ENCODE measurements around the gene SFT2D1.
"Not testable (repeated sequence)": the region's sequence is repeated elsewhere in the genome, so short reads cannot be mapped to it uniquely, and the experiment has no call there.

Gene SFT2D1

DNA sequence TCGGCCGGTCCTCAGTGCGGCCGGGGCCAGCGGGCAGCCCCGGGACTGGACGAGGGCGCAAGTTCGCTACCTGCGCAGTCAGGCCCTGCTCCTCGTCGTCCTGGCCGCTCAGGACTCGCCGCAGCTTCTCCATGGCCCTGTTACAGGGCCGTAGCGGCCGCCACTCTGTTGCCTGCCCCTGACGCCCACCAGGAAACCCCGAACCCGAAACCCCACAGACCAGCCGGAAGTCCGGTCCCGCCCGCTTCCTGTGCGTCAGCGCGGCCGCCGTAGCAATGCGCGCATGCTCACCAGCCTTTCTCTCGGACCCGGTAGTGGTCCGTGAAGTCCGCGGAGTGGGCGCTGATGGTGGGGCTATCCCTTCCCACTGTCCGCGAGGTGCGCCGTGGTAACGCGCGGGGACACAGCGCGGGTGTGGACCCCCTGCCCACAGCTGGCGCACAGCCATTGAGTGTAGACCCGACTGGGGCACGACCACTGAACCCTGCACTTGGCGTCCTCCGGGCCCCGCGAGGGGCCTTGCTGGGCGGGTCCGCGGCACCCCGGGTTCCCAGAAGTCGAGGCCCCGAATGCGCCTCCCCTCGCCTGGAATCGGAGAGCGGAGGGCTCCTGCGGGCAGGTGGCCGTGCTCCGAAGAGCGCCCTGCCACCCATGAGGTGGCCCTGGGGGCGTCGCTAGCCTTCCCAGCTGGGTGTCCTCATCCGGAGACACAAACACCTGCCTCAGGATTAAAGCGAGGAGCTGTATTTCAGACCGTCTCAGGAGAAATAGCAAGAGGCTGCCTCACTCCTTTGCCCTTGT, at the start of gene SFT2D1:
TSS of gene SFT2D1 (minus strand) at position 197 of the 801 bp plus-strand sequence. CDS start at position 133, 64 bp downstream.
- in situ Hi-C loops (cut with HindIII; ENCODE audit: low sequenced_read_pairs) = no loop called here

- in situ Hi-C loops (cut with HindIII; ENCODE audit: low sequenced_read_pairs) = no loop called here
Observed at GRCh38 chr6:166389119-166389518, 46.8 kb upstream of the SFT2D1 start.

DNA sequence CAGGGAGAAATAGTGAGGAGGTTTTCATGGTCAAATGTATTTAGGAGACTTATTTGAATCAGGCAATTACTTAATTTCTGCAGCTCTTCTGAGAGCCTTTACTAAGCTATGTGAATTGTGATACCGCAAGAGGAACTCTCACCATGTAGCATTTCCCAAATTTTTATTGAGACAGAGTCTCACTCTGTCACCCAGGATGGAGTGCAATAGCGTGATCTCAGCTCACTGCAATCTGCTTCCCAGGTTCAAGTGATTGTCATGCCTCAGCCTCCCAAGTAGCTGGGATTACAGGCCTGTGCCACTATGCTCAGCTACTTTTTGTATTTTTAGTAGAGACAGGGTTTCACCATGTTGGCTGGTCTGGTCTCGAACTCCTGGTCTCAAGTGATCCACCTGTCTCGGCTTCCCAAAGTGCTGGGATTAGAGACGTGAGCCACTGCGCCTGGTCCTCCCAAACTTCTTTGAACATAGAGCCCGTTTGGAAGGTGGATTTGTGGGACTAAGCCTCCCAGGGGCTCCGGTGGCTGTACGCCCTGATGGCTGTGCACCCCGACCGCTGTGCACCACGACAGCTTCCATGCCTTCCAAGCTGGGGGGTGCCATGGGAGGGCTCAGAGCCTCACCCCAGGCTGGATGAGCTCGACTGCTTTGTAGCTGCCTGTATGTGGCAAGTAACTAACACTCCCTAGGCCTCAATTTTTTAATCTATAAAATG, 46.1 kb upstream of the SFT2D1 start:
- in situ Hi-C loops (cut with HindIII; ENCODE audit: low sequenced_read_pairs) = no loop called here

DNA sequence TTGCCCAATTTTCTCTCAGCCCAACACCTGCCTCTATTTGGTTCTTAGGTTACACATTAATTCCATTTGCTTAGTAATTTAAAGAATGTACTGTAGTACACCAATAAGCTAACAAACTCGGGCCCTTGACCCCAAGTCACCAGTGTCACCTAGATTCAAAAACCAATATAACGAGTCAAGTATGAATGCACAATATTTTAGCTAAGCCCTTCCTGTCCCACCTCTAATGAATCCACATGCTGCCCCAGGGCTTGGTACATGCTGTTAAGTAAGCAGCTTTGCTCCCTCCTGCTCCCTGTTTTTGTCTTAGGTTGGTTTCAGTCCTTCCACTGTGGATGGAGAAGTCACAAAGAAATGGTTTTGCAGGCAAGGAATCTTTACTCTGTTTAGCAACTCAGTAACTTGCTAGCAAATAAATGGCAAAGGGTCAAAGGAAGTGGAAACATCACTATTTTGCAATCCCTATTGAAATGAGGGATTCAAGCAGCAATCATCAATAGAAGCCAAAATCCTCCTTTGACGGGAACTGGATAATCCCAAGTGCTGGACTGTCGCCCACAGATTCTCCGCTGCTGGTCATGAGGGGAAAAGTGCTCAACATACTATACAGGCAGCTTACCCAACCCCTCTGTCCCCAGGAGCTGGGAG, 45.4 kb upstream of the SFT2D1 start:
- in situ Hi-C loops (cut with HindIII; ENCODE audit: low sequenced_read_pairs) = no loop called here

DNA sequence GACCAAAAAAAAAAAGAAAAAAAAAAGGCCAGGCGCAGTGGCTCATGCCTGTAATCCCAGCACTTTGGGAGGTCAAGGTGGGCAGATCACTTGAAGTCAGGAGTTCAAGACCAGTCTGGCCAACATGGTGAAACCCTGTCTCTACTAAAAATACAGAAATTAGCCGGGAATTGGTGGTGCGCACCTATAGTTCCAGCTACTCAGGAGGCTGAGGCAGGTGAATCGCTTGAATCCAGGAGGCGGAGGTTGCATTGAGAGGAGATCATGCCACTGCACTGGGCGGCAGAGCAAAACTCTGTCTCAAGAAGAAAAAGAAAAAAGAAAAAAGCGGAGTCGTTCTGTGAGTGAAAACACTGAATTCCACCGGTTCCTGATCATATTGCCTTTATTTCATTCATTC, 44.8 kb upstream of the SFT2D1 start:
- in situ Hi-C loops (cut with HindIII; ENCODE audit: low sequenced_read_pairs) = not testable (repeated sequence)

- in situ Hi-C loops (cut with HindIII; ENCODE audit: low sequenced_read_pairs) = no loop called here
Observed at GRCh38 chr6:166386111-166386510, 43.8 kb upstream of the SFT2D1 start.

GRCh38 chr6:166383802-166384363, 41.5 kb upstream of the SFT2D1 start:
- in situ Hi-C loops (cut with HindIII; ENCODE audit: low sequenced_read_pairs) = not testable (repeated sequence)

DNA sequence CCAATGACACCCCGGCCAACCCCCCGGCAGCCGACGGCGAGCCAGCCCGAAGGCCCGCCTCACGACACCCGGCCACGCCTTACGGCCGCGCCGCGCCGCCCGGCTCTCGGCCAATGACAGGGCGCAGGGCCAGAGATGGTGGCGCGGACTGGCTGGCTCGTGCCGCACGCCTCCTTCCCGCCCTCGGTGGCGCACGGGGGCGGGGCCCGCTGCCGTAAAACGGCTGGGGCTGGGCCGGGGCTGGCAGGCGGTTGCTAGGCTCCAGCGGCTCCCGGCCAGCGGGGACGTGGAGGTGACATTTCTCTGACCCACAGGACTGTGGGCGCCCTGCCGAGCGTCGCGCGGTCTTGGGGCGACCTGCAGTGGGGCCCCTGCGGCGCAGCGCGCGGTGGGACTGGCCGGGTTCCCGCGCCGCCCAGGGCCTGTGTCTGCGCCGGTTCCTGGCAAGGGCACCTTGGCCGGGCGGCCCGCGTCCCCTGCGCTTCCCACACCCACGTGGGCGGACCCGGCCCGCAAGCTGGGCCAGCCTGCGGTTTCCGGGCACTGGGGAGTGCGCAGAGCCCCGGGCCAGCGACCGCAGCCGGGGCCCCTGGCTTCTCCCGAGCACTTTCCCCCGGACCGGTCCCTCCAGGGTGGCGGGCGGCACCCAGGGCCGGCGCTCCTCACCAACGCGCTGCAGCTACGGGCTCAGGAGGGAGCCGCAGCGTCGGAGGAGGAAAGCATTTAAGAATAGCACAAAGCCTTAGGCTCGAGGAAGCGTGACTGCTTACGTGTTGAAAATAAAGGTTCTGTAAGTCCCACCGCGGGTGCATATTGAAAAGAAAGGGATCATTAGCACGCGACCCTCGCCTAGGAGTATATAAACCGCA, 40.8 kb upstream of the SFT2D1 start, which contains the start of gene MPC1:
TSS of gene MPC1 (minus strand) at position 8 of the 869 bp plus-strand sequence. CDS start 64 bp downstream, outside the sequence.
- in situ Hi-C loops (cut with HindIII; ENCODE audit: low sequenced_read_pairs) = no loop called here

DNA sequence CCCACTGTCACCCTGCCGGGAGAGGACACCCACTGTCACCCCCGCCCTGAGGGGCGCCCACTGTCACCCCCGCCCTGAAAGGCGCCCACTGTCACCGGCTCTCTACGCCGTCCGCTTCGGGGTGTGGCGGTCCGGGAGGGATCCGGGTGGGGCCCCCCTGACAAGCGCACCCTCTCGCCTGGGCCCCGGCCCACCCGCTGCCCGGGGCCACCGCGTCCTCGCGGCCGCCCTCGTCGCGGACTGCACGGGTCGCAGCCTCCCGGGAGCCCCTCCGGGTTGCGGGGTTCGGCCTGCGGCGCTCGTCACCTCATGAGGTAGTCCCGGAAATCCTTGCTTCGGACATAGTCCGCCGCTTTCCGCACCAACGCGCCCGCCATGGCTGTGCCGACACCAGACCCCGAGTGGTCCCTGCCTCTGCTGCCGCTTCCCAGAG, 40.2 kb upstream of the SFT2D1 start:
- in situ Hi-C loops (cut with HindIII; ENCODE audit: low sequenced_read_pairs) = no loop called here

DNA sequence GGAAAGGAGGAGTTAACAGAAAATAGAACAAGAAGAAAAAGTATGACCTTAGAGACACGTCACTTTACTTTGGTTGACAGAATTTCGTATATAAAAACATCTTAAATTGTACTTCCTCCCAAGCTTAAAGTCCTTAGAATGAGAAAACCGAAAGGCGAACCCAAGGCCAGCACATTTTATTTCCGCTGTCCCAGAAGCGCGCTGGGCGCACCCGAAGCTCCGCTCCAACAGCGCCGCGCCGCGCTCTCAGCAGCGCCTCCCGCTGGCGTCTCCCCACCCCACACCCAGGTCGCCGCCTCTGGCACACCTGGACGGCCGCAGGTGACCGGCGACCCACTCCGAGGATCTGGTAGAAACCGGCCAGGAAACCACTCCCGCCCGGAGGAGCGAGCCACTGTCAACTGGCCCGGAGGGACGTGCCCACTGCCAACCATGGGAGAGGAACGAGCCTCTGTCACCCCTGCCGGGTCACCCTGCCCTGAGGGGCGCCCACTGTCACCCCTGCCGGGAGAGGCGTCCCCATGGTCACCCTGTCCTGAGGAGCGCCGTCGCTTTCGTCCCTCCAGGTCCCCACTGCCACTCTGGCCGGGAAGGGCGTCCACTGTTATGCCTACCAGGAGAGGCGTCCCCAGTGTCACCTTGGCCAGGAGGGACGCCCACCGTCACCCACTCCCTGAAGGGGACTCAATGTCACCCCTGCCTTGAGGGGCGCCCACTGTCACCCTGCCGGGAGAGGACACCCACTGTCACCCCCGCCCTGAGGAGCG, 39.6 kb upstream of the SFT2D1 start:
- in situ Hi-C loops (cut with HindIII; ENCODE audit: low sequenced_read_pairs) = no loop called here

DNA sequence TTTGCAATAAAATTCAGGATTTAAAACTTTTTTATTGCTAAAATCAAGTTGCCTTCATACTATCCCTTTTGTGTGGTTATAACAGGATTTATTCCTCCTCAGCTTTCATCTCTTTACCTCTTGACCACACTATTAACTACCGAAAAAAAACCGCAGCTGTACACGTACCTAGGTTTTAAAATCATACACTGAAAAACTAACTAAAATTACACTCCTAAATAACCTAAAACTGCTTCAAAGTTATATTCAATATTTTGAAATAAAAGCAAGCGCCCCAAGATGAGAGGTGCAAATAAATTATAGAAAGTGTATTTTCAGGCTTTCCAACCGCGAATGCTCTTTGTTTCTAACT, 39.0 kb upstream of the SFT2D1 start:
- in situ Hi-C loops (cut with HindIII; ENCODE audit: low sequenced_read_pairs) = no loop called here

- in situ Hi-C loops (cut with HindIII; ENCODE audit: low sequenced_read_pairs) = loop anchor here (5.0 kb wide), 1 partner anchor 47 kb away; no protein-coding TSS in a partner anchor
Observed at GRCh38 chr6:166379800-166380199, 37.5 kb upstream of the SFT2D1 start.

DNA sequence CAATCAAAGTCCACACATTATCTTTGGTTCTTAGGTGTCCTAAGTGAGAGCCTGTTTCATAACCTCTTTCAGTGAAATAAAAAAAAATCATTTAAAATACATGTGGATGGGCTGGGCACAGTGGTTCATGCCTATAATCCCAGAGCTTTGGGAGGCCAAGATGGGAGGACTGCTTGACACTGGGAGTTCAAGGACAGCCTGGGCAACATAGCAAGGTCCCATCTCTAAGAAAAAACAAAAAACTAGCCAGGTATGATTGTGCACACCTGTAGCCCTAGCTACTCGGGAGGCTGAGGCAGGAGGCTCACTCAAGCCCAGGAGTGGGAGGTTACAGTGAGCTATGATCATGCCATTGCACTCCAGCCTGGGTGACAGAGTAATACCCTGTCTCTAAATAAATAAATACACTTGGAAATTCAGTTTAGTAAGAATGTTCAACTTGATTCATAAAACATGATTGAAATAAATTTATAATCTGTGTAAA, 36.8 kb upstream of the SFT2D1 start:
- in situ Hi-C loops (cut with HindIII; ENCODE audit: low sequenced_read_pairs) = loop anchor here (5.0 kb wide), 1 partner anchor 47 kb away; no protein-coding TSS in a partner anchor

DNA sequence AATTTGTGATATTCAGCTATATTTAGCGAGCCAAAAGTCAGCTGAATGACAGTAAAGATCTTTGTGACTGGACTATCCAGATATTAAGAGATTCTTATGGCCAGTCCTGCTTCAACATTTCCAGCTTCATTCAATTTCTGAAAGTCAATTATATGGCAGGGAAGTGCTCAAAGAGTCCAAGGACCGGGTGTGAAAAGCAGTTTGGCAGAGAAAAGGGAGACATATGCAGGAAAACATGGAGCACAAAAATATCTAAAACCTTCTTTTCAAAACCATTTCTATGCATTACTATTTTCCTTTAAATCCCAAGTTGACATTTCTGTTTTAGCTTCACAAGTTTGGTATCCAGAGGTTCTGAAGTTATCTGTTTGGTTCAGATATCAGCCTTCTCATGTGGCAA, 35.4 kb upstream of the SFT2D1 start:
- in situ Hi-C loops (cut with HindIII; ENCODE audit: low sequenced_read_pairs) = loop anchor here (5.0 kb wide), 1 partner anchor 45 kb away; no protein-coding TSS in a partner anchor

- in situ Hi-C loops (cut with HindIII; ENCODE audit: low sequenced_read_pairs) = loop anchor here (5.0 kb wide), 1 partner anchor 43 kb away; no protein-coding TSS in a partner anchor
Observed at GRCh38 chr6:166375013-166375412, 32.7 kb upstream of the SFT2D1 start.

GRCh38 chr6:166370489-166370888, 28.1 kb upstream of the SFT2D1 start:
- in situ Hi-C loops (cut with HindIII; ENCODE audit: low sequenced_read_pairs) = no loop called here

DNA sequence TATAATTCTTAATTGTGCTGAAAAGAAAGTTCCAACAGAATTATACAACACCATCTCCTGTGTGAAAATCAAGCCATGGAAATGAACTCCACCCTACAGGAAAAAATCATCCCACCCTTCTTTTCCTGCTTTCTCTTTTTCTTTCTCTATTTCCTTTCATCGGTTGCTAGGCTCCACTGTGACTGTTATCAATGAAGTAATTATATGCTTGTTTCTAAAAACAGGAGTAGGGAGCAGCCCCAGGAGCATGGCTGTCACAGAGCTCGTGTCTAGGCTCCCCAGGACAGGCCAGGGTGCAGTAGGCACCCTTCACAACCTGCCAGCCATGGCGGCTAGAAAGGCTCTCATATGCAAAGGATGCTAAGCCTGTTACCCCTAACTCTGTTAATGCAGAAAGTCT, 27.4 kb upstream of the SFT2D1 start:
- in situ Hi-C loops (cut with HindIII; ENCODE audit: low sequenced_read_pairs) = no loop called here

DNA sequence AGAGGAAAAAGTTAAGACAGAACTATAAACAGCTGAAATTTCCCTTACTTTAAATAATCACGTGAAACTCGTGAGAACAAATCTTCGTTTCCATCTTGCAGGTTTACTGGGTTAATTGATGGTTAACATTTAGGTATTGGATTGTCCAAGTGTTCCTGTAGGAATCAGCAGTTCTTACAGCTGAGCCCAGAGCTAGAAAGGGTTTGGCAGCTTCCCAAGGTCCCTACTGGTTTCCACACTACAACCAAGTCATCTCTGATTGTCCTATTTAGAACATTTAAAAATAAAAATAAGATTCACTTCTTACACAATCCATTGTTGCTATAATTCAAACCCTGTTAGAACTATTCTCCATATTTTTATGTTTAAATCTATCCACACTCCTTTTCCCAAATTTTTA, 24.6 kb upstream of the SFT2D1 start:
- in situ Hi-C loops (cut with HindIII; ENCODE audit: low sequenced_read_pairs) = no loop called here

DNA sequence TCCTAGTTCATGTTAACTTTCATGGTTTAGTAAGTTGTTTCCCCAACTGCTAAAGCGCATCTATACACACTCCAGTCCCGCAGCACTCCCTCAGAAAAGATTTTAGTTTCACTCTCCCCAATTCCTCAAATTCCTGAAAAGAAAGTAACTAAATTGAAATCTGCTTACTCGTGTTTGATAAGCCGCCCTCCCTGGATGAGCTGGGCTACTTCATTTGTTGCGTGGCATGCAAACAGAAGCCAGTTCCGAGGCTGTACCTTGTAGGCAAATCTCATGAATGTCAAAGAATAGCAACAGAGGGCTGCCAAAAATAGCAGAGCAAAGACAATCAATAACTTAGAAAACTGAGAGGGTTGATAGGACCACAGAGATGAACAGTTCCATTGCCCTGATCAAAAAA, 23.5 kb upstream of the SFT2D1 start:
- in situ Hi-C loops (cut with HindIII; ENCODE audit: low sequenced_read_pairs) = no loop called here
